Measurements from ENCODE around the gene TMEM176B. TPM values are rescaled to one million over a fixed set of nuclear protein-coding genes. Genes with fewer than 3 reads are reported as not detected.

Gene TMEM176B
- total and polyA plus RNA-seq, 2 of the 13 experiments (the other 11 are each of a cell fraction or from before 2014, with no cell fraction given) = not detected

GRCh38 chr7:150835019-150835418, 34.9 kb upstream of the TMEM176B start (continued):
- TF ChIP-seq ZNF878 (CRISPR knock-in tag; IDR thresholded peaks at IDR 0.05) = no peak
- TF ChIP-seq TMF1 (CRISPR knock-in tag; IDR thresholded peaks at IDR 0.05; ENCODE audit: low read depth) = no peak
- TF ChIP-seq MZF1 (CRISPR knock-in tag; IDR thresholded peaks at IDR 0.05; ENCODE audit: borderline replicate concordance) = no peak

- CTCF ChIA-PET (ENCODE audit: low intra/inter-chr PET ratio, low total read pairs) = no interaction called here
- H3K4me2 ChIP-seq (ENCODE audit: low read depth, low read length) = no peak overlapping the region
- TF ChIP-seq AKAP8 (CRISPR knock-in tag; IDR thresholded peaks at IDR 0.05) = no peak
- no peak for TF ChIP-seq ZNF451 (CRISPR knock-in tag; IDR thresholded peaks at IDR 0.05)
- no peak for TF ChIP-seq THAP11 (CRISPR knock-in tag; IDR thresholded peaks at IDR 0.05)
- TF ChIP-seq POLR2G (IDR thresholded peaks at IDR 0.05; ENCODE audit: low read depth, low read length) = no peak
Measured at GRCh38 chr7:150831851-150832250, 31.7 kb upstream of the TMEM176B start.

GRCh38 chr7:150830937-150831336, 30.8 kb upstream of the TMEM176B start:
- Histone ChIP-seq H3K9ac (ENCODE audit: insufficient read depth, low read depth, low read length) (no peak overlapping the region), H2AFZ (ENCODE audit: low read length) (no peak overlapping the region), H3K27me3 (ENCODE audit: control insufficient read depth in 1 of 2, insufficient read depth in 2 of 2, low read length in 2 of 2) (peaks cover 0 to 9% of the 10 kb centered on the region in 2 experiments; a peak in 1 of 5 replicates), H3K4me2 (ENCODE audit: low read depth, low read length) (no peak overlapping the region), H3K36me3 (replicated peaks in 1 of 2; ENCODE audit: control insufficient read depth in 1 of 2, insufficient read depth in 2 of 2, low read length in 2 of 2) (no peaks in the 10 kb centered on the region), H3K4me1 (ENCODE audit: insufficient read depth, low read length) (peaks cover 6% of the 10 kb centered on the region; the same call in 1 of the 2 replicates), H4K20me1 (ENCODE audit: insufficient read depth, low read length) (no peaks in the 10 kb centered on the region), H3K4me3 (replicated peaks in 1 of 3; ENCODE audit: insufficient read depth in 1 of 3, low read depth in 2 of 3, low read length in 3 of 3) (no peak overlapping the region), H3K27ac (ENCODE audit: extremely low read length, insufficient read depth, low read length) (no peak overlapping the region), H3K79me2 (ENCODE audit: insufficient read depth, low read length) (no peaks in the 10 kb centered on the region), H3K9me3 (ENCODE audit: low read length) (no peaks in the 10 kb centered on the region)
- CTCF ChIA-PET (ENCODE audit: low intra/inter-chr PET ratio, low total read pairs) = no interaction called here
- BruUV-seq (replicated peaks) = no TSS peak
- no peak for FAIRE-seq
- no peak for DNase-seq (ENCODE audit: low spot score)
- 0% methylated on average over 1 of the region's 1 CpG for WGBS (ENCODE audit: low lambda C conversion rate)
- no peak for ATAC-seq
- in situ Hi-C loops (cut with HindIII; ENCODE audit: extremely low pct_ligation_motif_present, low pct_unique_long_range_greater_than_20kb) = no loop called here
- intact Hi-C loops (cut with micrococcal nuclease; ENCODE audit: unreplicated experiment) = no loop called here
- POLR2A ChIA-PET = no interaction called here
- no peak for TF ChIP-seq RFX5 (IDR thresholded peaks at IDR 0.05; ENCODE audit: low read depth, low read length)
- peak; percentile 35; the same call in 1 of the 2 replicates for TF ChIP-seq THRA (CRISPR knock-in tag; IDR thresholded peaks at IDR 0.05; ENCODE audit: borderline replicate concordance)

More at GRCh38 chr7:150831851-150832250, 31.7 kb upstream of the TMEM176B start:
- Histone ChIP-seq H3K9ac (ENCODE audit: insufficient read depth, low read depth, low read length) (no peak overlapping the region), H3K27ac (ENCODE audit: extremely low read length, insufficient read depth, low read length) (no peak overlapping the region), H4K20me1 (ENCODE audit: insufficient read depth, low read length) (no peaks in the 10 kb centered on the region), H3K9me3 (ENCODE audit: low read length) (no peaks in the 10 kb centered on the region), H3K27me3 (ENCODE audit: control insufficient read depth in 1 of 2, insufficient read depth in 2 of 2, low read length in 2 of 2) (peaks cover 0 to 3% of the 10 kb centered on the region in 2 experiments; a peak in 1 of 5 replicates), H3K36me3 (replicated peaks in 1 of 2; ENCODE audit: control insufficient read depth in 1 of 2, insufficient read depth in 2 of 2, low read length in 2 of 2) (no peaks in the 10 kb centered on the region), H3K4me3 (replicated peaks in 1 of 3; ENCODE audit: insufficient read depth in 1 of 3, low read depth in 2 of 3, low read length in 3 of 3) (no peak overlapping the region), H3K79me2 (ENCODE audit: insufficient read depth, low read length) (no peaks in the 10 kb centered on the region), H2AFZ (ENCODE audit: low read length) (no peak overlapping the region), H3K4me1 (ENCODE audit: insufficient read depth, low read length) (no peaks in the 10 kb centered on the region)
- FAIRE-seq (no peak), ATAC-seq (no peak), DNase-seq (ENCODE audit: low spot score) (no peak)
- no TSS peak for BruUV-seq (replicated peaks)
- POLR2A ChIA-PET = no interaction called here
- in situ Hi-C loops (cut with HindIII; ENCODE audit: extremely low pct_ligation_motif_present, low pct_unique_long_range_greater_than_20kb) = no loop called here
- 6% methylated on average over 1 of the region's 1 CpG for WGBS (ENCODE audit: low lambda C conversion rate)
- intact Hi-C loops (cut with micrococcal nuclease; ENCODE audit: unreplicated experiment) = no loop called here
